ENCODE measurements around the gene SLC1A6. TPM values are rescaled to one million over a fixed set of nuclear protein-coding genes. Genes with fewer than 3 reads are reported as not detected.

Gene SLC1A6
- total and polyA plus RNA-seq, 7 donors: not detected

DNA sequence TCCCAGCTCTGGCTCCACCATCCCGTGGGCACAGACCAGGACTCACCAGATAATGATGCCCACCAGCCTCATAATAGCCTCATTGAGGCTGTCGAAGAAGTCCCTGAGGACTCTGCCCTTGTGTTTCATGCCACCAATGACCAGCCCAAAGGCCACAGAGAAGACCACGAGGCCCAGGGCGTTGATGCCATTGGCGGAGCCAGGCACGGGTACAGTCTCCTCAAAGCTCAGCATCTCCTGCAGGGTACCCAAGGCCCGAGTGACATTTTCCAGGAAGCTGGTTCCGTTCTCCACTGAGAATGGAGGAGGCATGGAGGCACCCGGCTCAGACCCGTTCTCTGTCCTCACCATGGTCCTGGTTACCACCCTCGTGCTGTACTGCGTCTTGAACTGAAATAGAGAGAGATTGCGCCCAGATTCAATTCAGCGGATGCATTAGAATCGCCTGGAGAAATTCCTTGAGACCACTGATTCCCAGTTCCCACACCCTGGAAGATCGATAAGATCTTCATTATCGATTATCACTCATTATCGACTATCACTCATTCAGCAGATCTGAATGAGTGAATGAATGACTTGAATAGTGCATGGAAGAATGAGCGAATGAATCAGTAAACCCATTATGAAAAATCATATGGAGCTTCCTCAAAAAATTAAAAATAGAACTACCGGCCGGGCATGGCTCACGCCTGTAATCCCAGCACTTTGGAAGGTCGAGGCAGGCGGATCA lies 17.5 kb downstream of the SLC1A6 start:
- H3K4me1 ChIP-seq: no peaks in the 10 kb centered on the region
- WGBS, 3 donors: 91 to 94% (median 91%) methylated on average over 24 of the region's 24 CpGs
- no peak overlapping the region for H3K27ac ChIP-seq
- intact Hi-C loops (cut with DNase I): no loop called here
- H3K27me3 ChIP-seq (ENCODE audit: insufficient read depth in 3 of 3, low read length in 2 of 3): no peaks in the 10 kb centered on the region
- H3K4me3 ChIP-seq: no peak overlapping the region
- ATAC-seq (no peak), DNase-seq (no peak)
- peaks cover 25% of the 10 kb centered on the region for H3K9me3 ChIP-seq
- no peaks in the 10 kb centered on the region for H3K36me3 ChIP-seq (ENCODE audit: insufficient read depth in 1 of 2, low read depth in 1 of 2)
- TF ChIP-seq, protein P1, sequence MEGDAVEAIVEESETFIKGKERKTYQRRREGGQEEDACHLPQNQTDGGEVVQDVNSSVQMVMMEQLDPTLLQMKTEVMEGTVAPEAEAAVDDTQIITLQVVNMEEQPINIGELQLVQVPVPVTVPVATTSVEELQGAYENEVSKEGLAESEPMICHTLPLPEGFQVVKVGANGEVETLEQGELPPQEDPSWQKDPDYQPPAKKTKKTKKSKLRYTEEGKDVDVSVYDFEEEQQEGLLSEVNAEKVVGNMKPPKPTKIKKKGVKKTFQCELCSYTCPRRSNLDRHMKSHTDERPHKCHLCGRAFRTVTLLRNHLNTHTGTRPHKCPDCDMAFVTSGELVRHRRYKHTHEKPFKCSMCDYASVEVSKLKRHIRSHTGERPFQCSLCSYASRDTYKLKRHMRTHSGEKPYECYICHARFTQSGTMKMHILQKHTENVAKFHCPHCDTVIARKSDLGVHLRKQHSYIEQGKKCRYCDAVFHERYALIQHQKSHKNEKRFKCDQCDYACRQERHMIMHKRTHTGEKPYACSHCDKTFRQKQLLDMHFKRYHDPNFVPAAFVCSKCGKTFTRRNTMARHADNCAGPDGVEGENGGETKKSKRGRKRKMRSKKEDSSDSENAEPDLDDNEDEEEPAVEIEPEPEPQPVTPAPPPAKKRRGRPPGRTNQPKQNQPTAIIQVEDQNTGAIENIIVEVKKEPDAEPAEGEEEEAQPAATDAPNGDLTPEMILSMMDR (IDR thresholded peaks at IDR 0.05): no peak

DNA sequence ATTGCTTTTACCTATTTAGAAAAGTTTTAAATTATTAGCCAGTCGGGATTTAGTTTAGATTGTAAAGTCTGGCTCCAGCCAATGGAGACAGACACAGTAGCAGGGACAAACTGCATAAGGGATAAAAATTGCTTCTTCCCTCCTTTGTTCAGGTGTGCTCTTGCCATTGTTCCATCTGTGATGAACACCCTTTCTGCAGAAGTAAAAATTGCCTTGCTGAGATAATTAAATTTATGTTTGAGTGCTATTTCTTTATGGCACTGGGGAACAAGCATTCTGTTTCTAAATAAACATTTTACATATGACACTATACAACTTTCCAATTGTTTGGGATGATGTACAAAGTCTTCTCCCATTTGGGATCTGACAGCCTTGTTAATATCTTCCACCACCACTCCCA lies 20.4 kb downstream of the SLC1A6 start:
- intact Hi-C loops (cut with DNase I): no loop called here
- Histone ChIP-seq H3K36me3 (ENCODE audit: insufficient read depth in 1 of 2, low read depth in 1 of 2) (no peaks in the 10 kb centered on the region), H3K27me3 (ENCODE audit: insufficient read depth in 3 of 3, low read length in 2 of 3) (no peaks in the 10 kb centered on the region), H3K9me3 (peaks cover 25% of the 10 kb centered on the region), H3K27ac (no peak overlapping the region), H3K4me3 (no peak overlapping the region), H3K4me1 (no peaks in the 10 kb centered on the region)
- TF ChIP-seq, protein P1 (IDR thresholded peaks at IDR 0.05): no peak
- WGBS, 3 donors: 0 to 87% (median 21%) methylated on average over 1 of the region's 1 CpG
- DNase-seq (no peak), ATAC-seq (no peak)

DNA sequence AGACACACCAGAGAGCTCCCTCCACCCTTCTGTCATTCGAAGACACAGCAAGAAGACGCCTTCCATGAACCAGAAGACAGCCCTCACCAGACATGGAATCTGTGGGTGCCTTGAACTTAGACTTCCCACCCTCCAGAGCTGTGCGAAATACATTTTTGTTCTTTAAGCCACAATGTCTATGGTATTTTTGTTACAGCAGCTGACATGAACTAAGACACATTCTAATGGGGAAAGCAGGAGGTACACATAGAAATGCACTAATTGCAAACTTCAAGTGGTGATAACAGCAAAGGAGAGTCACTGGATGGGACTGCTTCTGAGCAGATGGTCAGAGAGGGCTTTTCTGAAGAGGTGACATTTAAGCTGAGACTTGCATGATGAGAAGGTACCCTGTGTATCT lies 22.2 kb downstream of the SLC1A6 start:
- Histone ChIP-seq H3K4me3 (no peak overlapping the region), H3K9me3 (peaks cover 25% of the 10 kb centered on the region), H3K4me1 (no peaks in the 10 kb centered on the region), H3K27me3 (ENCODE audit: insufficient read depth in 3 of 3, low read length in 2 of 3) (no peaks in the 10 kb centered on the region), H3K27ac (no peak overlapping the region), H3K36me3 (ENCODE audit: insufficient read depth in 1 of 2, low read depth in 1 of 2) (no peaks in the 10 kb centered on the region)
- ATAC-seq: no peak
- 84 to 92% (median 90%) methylated on average over 3 of the region's 3 CpGs for WGBS, 3 donors
- DNase-seq: no peak
- intact Hi-C loops (cut with DNase I): no loop called here
- TF ChIP-seq, protein P1 (IDR thresholded peaks at IDR 0.05): no peak

DNA sequence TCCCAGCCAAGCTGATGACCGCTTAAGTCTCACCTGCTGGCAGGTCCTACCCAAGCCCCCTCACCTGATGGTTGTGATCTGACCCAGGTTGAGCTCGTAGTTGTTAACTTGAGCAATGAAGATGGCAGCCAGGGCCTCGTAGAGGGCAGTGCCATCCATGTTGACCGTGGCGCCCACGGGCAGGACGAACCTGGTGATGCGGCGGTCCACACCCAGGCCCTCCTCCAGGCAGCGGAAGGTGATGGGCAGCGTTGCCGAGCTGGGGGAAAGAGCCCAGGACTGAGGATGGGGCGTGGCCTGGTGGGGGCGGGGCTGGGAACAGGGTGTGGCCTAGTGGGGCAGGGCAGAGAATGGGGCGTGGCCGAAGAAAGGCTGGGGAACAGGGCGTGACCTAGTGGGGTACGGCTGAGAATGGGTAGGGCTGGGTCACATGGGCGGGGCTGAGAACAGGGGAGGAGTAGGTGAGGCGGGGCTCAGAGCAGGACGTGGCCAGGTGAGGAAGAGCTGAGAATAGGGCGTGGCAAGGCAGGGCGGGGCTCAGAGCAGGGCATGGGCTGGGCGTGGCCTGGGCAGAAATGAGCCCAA lies 25.5 kb downstream of the SLC1A6 start:
- H3K27ac ChIP-seq: no peak overlapping the region
- intact Hi-C loops (cut with DNase I): no loop called here
- H3K4me3 ChIP-seq: no peak overlapping the region
- H3K36me3 ChIP-seq (ENCODE audit: insufficient read depth in 1 of 2, low read depth in 1 of 2): no peaks in the 10 kb centered on the region
- TF ChIP-seq, protein P1 (IDR thresholded peaks at IDR 0.05): no peak
- no peaks in the 10 kb centered on the region for H3K27me3 ChIP-seq (ENCODE audit: insufficient read depth in 3 of 3, low read length in 2 of 3)
- DNase-seq: no peak
- no peaks in the 10 kb centered on the region for H3K4me1 ChIP-seq
- 22 to 34% (median 22%) methylated on average over 23 to 24 of the region's 24 CpGs for WGBS, 3 donors
- H3K9me3 ChIP-seq: peaks cover 9% of the 10 kb centered on the region
- ATAC-seq: no peak
